GM19351 (cell line): ENCODE data around the gene USP31.

Experiments used
- ATAC-seq: cut with Tn5 transposase; IDR thresholded peaks from one replicate; pipeline ENCODE4 v1.9.1; 2021; ENCODE audit warnings: mild to moderate bottlenecking, moderate library complexity; ENCODE audit not compliant: unreplicated experiment

USP31 gene

DNA sequence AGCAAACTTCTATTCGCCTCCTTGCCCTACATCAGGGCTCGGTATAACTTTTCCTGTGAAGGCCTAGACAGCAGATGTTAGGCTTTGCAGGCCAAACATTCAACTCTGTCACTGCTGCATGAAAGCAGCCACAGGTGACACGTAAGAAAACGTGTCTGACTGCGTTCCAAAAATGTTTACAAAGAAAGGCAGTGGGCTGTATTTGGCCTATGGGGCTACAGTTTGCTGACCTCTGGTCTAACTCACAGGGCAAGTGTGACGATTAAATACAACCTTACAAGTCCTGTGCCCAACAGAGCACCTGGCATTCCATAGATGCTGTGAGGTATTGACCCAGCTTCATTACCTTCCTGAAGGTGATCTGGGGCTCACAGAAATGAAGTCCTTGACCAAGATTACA is 79.4 kb downstream of the USP31 start:
- ATAC-seq, result no peak

DNA sequence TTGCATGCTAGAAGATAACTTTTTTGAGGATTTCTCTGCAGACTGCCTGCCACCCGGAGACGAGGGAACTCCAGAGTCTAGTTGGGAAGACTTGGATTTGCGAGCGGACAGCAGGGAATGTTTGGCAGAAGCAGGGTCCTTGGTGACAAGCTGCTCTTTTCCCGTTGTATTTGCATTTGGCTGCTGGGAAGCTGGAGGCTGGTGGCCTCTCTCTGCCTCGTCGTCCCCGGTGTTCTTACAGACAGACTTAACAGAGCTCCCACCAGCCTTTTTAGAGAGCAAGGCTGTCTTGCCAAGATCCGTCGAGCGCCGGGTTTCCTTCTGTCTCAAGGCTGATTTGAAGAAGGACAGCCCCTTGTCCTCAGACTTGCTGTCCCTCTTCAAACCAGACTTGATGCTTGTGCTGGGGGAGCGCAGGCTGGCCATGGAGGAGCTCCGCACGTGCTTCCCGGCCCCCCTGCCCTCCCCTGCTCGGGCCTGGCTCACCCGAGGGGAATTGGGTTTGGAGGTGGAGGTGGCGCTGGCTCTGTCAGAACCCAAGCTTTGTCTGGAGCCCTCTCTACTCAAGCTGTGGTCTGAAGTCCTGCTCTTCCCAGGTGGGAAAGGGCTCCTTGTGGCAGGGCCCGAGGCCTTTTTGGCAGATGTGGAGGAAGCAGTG is 81.0 kb downstream of the USP31 start:
- no peak for ATAC-seq

DNA sequence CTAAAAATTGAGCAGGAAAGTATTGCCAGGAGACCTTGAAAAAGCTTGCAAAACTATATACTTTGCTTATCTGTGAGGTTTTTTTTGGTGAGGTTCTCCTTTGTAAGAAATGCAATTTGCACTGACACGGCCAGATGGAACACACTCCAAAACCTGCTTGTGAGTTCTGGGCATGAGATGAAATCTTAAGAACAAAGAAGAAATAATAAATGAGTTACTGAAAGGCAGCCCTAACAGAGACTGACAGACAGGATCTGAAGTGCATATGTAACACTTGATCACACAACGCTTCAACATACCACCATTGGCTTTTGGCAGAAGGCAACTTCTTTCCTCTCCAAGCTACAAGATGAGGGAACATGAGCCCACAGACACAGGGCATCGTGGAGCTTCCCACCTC is 82.6 kb downstream of the USP31 start:
- ATAC-seq, result no peak

DNA sequence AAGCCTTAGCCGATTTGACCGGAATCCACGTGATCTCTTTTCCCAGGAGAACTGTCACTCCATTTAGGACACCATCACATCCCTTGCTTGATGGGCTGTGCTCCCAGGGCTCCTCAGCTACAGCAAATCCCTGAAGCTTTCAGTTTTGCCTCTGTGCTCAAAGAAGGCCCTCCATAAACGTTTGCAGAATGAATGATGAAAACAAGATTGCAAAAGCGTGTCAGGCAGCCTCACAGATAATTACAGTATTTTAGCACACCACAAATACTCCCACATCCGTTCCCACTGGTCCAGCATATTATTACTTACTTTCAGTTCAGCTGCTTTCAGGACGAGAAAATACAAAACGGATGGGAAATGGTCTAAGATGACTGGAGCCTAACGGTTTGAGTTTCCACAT is 84.6 kb downstream of the USP31 start:
- ATAC-seq, result no peak

DNA sequence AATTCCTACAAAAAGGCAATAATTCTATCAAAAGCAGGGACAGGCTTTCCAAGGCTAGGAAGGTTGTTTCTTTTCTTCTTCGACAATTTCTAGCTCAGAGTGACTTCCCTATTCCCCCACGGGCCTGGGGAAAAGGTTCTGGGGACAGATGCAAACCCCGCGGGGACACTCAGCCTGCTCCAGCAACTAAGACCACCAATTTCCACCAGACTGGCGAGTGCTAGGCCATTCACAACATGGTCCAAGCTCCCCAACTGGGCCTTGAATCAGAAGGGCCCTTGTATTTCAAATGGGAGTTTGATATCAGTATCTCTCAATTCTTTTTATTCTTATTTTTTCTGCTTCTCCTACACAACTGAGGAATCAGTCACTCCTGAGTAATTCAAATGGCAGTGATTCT is 86.7 kb downstream of the USP31 start:
- no peak for ATAC-seq

DNA sequence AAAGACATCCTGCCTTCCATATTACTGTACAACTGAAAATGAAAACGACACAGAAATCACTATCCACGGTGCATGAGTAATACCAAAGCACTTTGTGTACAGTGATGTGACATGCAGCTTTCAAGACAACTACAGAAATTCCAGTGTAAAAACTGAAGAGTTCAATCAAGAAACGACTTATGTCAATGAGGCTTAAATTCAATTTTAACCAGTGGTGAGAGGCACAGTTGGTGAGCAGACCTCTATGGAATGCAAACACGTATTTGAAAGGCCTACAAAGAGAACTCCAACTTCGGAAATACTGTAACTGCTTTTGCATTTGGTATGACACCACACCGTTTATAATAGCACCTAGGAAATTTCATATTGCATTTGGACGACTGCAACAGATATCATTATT is 87.6 kb downstream of the USP31 start:
- ATAC-seq, result no peak

DNA sequence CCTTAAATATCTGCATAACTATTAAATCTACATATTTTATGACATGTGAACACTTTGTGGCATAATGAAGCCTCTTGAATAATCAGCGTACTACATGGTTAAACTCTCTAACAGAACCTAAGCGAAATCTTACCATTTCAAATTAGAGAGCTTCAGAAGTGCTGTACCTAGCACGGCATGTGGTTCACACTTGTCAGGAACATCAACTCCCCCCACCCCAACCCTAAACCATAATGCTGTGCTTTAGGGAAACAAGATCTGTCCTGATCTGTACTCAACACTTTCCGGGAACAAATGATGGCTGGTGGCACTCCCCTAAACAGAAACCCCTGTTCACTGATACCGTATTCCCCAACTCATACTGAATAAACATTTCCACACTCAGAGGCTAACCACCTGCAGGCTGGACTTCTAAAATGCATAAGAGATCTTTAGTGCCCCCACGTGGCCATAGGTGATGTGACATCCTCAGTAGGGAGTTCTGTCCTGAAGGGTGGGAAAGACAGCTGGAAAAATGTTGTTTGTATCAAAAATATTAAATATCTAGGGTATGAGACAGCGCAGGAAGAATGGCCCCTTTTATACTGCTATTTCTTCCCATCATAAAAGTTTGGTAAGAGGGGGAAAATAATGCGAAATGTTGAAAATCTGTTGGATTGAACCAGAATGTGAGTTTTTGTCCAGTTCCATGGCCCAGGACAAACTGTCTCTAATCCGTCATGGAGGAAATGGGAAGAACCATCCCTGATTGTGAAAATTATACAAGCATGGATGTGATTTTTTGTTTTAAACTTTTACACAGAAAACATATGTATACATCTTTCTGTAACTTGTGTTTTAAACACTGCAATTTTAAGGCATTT is 88.6 kb downstream of the USP31 start:
- no peak for ATAC-seq

DNA sequence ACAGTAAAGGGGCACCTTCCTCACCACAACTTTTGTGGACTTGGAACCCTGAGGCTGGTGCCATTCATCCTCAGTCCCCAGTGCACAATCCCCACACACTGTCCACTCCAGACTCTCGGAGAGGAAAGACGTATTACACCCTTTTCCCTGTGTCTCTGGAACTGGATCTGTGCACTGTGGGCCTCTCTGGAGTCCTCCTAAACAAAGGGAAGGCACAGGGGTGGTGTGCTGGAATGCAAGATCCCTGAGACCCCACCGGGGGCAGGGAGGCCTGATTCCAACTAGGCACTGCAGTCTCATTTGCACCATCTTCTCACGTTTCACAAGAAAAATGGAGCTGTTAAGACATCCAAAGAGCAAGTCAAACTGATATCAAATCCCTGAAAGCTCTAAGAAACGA is 89.8 kb downstream of the USP31 start:
- ATAC-seq, result no peak

DNA sequence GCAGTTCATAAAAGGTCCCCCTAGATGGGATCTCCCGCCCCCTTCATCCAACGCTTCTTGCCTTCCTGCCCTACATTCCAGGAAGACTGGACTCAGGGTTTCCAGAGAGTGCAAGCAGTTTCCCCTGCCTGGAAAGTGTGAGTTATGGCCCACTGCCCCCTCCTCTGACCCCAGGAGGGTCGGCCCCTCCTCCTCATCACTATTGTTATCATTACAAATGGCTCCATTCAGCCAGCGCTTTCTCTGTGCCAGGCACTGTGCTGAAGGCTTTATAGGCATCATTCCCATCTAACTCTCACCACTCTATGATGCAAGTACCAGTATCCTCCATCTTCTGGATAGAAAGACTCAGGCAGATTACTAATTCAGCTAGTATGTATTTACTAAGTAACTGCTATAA is 90.7 kb downstream of the USP31 start:
- no peak for ATAC-seq

DNA sequence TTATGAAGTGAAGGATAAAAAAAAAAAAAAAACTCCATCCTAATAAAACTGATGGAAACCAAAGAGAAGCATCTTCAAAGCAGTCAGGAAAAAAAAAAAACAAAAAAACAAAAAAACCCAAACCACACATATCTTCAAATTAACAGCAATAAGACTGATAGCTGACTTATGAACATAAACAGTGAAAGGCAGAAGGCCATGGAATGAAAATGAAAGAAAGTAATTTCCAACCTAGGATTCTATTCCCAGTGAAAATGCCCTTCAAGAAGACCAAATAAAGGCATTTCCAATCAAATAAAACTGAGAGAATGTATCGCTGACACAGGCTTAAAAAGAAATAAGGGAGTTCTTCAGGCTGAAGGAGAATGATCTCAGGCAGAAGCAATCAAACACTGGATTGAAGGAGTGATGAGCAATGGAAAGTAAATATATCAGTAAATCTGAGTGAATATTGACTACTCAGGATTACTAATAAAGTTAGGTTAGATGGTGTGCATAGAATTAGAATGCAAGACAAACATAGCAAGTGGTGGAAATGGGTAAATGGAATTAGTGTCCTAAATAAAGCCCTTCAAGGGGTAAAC is 92.1 kb downstream of the USP31 start:
- ATAC-seq, result no peak

DNA sequence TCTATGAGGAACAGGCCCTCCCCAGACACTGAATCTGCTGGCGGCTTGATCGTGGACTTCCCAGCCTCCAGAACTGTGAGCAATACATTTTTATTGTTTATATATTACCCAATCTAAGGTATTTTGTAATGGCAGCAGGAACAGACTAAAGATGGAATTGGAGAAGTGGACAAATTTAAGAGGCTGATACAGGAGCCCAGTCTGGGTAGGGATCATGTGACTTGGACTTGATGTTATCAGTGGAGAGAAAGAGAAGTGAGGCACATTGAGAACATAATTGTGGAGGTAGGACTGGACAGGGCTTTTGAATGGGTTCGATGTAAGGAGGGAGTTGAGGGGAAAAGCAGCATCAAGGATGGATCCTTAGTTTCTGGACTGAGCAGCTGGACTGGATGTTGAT is 93.8 kb downstream of the USP31 start:
- no peak for ATAC-seq

DNA sequence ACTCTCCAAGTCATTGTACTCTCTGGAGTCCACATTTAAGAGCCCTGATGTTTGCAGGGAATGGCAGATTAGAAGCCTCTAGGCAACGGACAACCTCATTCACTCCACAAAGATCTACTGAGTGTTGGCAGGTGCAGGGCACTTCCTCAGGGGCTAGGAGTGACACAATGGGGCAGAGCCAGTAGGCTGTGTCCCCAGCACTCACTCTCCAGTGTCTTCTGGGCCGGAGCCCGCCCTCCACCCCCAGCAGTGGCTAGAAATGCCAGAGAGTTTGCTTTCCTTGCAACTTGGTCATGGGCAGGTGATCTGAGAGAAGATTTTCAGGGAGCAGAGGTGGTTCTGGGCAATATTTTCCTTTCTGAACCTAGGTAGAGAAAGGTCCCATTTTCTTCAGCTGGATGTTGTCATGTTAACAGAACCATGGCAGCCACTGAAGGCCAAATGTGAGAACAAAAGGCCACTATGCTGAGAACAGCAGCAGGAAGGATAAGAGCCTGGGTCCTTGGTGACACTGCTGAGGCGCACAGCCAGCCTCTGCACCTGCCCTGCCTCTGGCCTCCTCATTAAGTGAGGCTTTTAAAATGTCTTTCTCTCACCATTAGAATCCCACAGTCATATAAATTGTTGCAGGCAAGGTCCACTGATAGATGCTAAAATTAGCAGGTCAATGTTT is 96.2 kb downstream of the USP31 start:
- ATAC-seq, result no peak

DNA sequence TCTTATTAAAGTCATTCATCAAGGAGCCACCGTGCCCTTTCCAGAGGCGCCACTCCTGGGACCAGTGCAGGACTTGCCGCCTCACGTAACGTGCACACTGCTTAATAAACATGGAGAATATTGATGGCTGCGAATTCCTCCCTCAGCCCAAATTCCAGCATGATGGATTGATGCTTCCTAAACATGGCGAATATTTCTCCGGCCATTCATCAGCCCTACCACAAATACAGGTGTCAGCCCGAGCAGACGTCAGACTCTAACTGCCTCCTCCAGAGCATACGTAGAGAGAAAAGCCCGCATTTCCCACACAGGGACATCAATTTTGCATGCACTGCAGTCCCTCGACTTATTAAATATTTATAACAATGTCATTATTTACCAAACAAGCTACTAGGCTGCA is 97.0 kb downstream of the USP31 start:
- ATAC-seq, result no peak

DNA sequence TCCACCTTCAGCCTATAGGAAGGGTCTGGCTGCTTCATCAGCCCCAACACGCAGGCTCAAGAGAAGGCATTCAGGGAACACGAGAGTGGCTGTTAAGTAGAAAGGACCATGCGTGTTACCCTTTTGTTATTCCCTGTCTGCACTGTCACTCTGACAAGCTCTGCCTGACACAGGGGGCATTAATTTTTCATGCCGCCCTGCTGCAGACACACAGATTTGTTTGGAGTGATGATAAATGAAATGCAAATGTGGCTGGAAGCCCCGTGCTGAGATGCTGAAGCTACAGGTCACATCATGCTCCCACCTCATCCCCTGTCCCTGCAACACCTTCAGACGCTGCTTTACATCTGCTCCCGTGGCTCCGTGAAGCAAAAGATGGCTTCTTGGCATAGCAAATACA is 97.7 kb downstream of the USP31 start:
- ATAC-seq, result no peak

DNA sequence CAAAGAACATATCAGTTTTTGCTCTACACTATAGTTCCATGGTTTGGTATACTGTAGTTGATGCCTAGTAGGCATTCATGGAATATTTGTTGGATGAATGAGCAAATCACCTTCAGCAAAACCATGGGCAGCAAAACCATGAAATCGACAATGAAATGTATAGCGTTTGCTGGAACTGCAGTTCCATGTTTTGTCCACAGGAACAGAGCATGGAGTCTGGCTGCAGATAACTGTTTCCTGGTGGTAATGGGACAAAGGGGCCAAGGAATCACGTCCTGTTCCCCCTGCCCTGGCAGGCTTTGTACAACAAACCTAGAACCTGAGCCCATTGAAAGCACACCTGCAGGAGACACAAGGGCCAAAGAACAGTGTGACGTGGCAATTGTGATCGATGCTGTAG is 101.1 kb downstream of the USP31 start:
- ATAC-seq, result no peak

DNA sequence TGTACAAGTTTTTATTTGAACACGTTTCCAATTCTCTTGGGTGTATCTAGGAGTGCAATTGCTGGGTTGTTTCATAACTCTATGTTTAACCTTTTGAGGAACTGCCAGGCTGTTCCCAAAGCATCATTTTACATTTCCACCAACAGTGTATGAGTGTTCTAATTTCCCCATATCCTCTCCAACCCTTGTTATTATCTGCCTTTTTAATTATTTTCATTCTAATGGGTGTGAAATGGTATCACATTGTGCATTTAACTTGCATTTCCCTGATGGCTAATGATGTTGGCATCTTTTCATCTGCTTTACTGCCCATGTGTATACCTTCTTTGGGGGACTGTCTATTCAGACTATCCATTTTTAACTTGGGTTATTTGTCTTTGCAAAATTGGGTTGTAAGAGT is 104.2 kb downstream of the USP31 start:
- no peak for ATAC-seq

DNA sequence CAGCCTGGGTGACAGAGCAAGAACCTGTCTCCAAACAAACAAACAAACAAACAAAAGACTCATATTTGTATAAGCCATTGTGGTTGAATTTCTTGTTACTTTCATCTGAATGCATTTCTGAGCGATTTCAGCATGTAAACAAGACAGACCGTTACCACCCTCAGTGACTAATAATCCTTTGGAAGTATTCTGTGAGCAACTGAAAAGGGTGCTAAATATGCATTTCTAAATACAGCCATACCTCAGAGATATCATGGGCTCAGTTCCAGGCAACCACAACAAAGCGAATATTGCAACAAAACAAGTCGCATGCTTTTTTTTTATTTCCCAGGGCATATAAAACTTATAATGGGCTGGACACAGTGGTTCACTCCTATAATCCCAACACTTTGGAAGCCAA is 109.0 kb downstream of the USP31 start:
- ATAC-seq, result no peak

DNA sequence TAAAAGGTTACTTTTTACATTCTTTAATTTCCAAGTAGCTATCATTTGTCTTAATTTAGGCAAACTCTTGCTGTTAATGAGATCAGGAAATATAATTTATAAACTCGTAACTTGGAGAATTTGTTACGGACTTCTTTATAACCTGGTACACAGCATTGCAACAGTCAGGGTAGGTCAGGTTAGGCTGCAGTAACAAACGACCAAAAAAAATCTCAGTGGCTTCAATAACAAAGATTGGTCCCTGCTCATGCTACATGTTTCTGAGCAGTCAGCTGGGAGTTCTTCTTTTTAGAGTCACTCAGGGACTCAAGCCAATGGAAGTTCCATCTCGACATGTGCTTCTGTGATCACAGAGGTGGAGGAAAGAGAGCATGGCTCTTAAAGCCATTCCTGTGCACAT is 110.1 kb downstream of the USP31 start:
- ATAC-seq, result no peak

DNA sequence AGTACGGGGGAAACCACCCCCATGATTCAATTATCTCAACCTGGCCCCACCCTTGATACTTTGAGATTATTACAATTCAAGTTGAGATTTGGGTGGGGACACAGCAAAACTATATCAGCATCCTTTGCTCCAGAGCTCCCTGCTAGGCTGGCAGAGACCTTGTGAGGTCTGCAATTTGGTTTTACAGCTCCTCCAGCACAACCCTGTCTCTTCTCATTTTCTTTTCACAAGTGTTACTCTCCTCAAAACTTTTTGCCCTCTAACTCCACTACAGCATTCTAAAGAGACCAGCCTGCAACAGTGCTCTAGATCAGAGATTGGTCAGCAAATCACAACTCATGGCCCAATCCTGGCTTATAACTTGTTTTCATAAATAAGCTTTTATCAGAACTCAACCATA is 114.0 kb downstream of the USP31 start:
- ATAC-seq, result no peak

DNA sequence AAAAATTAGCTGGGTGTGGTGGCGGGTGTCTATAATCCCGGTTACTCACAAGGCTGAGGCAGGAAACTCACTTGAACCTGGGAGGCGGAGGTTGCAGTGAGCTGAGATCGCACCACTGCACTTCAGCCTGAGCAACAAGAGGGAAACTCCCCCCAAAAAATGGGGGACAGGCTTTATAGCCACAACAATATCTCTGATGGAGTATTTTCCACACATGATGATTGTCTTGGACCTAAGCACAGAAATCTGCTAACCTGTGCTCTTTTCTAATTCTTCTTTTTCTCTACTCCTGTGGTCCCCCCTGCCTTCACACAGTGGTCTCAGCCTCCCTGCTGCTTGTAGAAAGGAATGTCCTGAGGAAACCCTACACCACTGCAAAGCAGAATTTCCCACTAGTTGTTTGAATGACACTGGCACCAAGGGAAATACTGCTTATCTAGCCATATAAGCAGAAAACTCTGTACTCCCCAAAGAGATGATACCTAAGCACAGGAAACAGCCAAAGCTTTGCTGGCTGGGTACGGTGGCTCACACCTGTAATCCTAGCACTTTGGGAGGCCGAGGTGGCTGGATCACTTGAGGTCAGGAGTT is 117.6 kb downstream of the USP31 start:
- no peak for ATAC-seq

DNA sequence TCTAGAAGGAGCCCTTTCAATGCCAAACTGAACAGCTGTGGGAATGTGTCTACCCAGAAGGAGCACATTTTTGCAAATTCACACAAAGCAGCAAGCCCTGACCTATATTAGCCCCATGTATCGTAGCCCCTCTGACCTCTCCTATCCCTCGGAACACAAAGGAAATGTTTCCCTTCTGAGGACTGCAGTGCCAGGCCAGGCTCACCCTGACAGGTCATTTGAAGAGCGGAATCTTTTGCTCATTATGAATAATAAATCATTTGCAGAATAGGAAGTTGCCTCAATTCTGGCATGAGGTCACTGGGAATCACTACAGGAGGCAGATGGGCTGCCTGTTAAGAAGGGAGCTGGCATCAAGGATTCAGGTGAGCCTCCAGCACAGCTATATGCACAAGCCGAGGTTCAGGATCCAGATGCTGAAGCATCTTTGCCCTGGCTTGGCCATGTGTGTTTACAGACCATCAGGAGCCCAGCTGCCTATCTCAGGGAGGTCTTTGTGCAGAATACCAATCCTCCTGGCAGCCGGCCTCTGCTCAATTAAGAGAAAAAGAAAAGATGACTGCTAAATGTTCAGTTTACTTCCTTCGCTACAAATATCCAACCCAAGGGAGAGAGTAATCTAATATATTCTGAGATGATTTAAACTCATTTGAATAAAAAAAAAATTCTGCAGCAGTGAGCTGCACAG is 119.4 kb downstream of the USP31 start:
- no peak for ATAC-seq
